ENCODE data around the gene MUC13. TPM values are rescaled to one million over a fixed set of nuclear protein-coding genes. Genes with fewer than 3 reads are reported as not detected.

Gene MUC13
- total RNA-seq, 4 donors from 2014 or later: 0.46 TPM; not detected in 3

GRCh38 chr3:124882816-124883747 is 51.5 kb downstream of the MUC13 start:
- Histone ChIP-seq H3K36me3 (peaks cover 0 to 6% (median 0%) of the 10 kb centered on the region in 4 donors), H3K27ac (replicated peaks in 1 of 4) (no peak overlapping the region), H3K27me3 (no peaks in the 10 kb centered on the region), H3K4me3 (no peak overlapping the region), H3K4me1 (peaks cover 53 to 67% (median 60%) of the 10 kb centered on the region in 4 donors), H3K9me3 (no peaks in the 10 kb centered on the region)
- no peak for TF ChIP-seq CTCF (IDR thresholded peaks at IDR 0.05)
- no peak for TF ChIP-seq POLR2AphosphoS5 (IDR thresholded peaks at IDR 0.05)
- TF ChIP-seq POLR2A (IDR thresholded peaks at IDR 0.05; ENCODE audit: low read depth): no peak
- TF ChIP-seq EP300 (IDR thresholded peaks at IDR 0.05): no peak
- DNase-seq (ENCODE audit: extremely low spot score): no peak
- WGBS: 84% methylated on average over 13 of the region's 13 CpGs
- intact Hi-C loops (cut with DNase I): no loop called here

GRCh38 chr3:124881976-124882697 is 52.4 kb downstream of the MUC13 start:
- peaks cover 61 to 68% (median 62%) of the 10 kb centered on the region in 4 donors for H3K4me1 ChIP-seq
- H3K4me3 ChIP-seq: no peak overlapping the region
- H3K36me3 ChIP-seq: peaks cover 0 to 6% (median 0%) of the 10 kb centered on the region in 4 donors
- TF ChIP-seq POLR2A (IDR thresholded peaks at IDR 0.05; ENCODE audit: low read depth) (no peak), CTCF (IDR thresholded peaks at IDR 0.05) (no peak), EP300 (IDR thresholded peaks at IDR 0.05) (no peak), POLR2AphosphoS5 (IDR thresholded peaks at IDR 0.05) (no peak)
- no peaks in the 10 kb centered on the region for H3K27me3 ChIP-seq
- no peak for DNase-seq (ENCODE audit: extremely low spot score)
- no peak overlapping the region for H3K27ac ChIP-seq (replicated peaks in 1 of 4)
- H3K9me3 ChIP-seq: no peaks in the 10 kb centered on the region
- intact Hi-C loops (cut with DNase I): no loop called here
- 88% methylated on average over 11 of the region's 11 CpGs for WGBS

DNA sequence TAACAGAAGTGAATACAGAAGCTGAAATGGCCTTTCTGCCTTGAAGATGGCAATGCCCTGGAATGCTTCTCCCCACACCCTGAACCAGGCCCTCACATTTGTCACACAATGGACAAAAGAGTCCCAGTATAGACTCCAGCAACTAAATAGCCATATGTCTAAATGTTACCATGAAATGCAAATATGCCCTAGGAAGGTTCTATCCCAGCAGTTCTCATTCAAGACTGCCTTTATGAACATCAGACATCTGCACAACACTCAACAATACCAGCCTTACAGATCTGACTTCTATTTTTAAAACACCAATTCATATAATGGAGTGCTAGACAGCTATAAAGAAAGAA is 55.2 kb downstream of the MUC13 start:
- no peak overlapping the region for H3K4me3 ChIP-seq
- peaks cover 52 to 70% (median 60%) of the 10 kb centered on the region in 4 donors for H3K4me1 ChIP-seq
- H3K27ac ChIP-seq (replicated peaks in 1 of 4): peak overlapping the region; percentile 73 to 82 (median 76)
- H3K36me3 ChIP-seq: peaks cover 0 to 6% (median 0%) of the 10 kb centered on the region in 4 donors
- no peak for TF ChIP-seq POLR2A (IDR thresholded peaks at IDR 0.05; ENCODE audit: low read depth)
- no peak for TF ChIP-seq CTCF (IDR thresholded peaks at IDR 0.05)
- TF ChIP-seq EP300 (IDR thresholded peaks at IDR 0.05): no peak
- TF ChIP-seq POLR2AphosphoS5 (IDR thresholded peaks at IDR 0.05): no peak
- no peaks in the 10 kb centered on the region for H3K9me3 ChIP-seq
- H3K27me3 ChIP-seq: no peaks in the 10 kb centered on the region
- DNase-seq (ENCODE audit: extremely low spot score): no peak
- intact Hi-C loops (cut with DNase I): no loop called here

DNA sequence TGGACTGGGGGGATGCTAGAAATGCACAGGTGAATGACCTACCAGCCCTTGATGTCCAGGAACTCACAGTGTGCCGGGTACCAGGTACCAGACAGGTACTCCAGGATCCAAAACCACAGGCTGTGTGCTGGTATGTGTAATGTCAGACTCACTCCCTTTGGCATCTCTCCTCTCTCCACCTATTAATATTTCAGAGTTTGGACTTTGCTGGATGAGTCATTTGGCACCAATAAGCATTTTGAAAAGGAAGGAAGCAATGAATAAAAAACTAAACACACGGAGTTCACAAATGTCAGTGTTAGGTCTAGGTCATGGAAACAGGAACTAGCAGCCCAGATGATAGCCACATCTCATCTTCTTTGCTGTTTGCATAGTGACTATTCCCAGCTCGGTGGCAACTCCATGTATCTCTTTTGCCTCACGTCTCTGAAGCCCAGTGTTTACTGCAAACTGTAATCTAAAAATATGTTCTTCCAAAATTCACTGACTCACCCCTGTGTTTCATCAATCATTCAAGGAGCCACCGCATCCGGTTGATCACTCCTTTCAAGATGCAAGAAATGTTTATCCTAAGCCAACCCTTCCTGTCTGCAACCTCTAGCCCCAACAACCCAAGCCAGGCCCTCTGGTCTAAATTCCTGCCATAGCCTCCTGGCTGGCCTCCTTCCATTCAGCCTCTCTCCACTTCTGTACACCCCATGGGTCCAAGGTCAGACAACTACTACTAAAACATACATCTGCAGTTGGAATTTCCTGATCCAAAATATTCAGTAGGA is 55.8 kb downstream of the MUC13 start:
- no peaks in the 10 kb centered on the region for H3K27me3 ChIP-seq
- no peaks in the 10 kb centered on the region for H3K9me3 ChIP-seq
- no peak overlapping the region for H3K4me3 ChIP-seq
- 10% methylated on average over 6 of the region's 6 CpGs for WGBS
- peaks cover 0 to 5% (median 0%) of the 10 kb centered on the region in 4 donors for H3K36me3 ChIP-seq
- intact Hi-C loops (cut with DNase I): no loop called here
- DNase-seq (ENCODE audit: extremely low spot score): peak; percentile 94
- peak overlapping the region; percentile 73 to 82 (median 76) for H3K27ac ChIP-seq (replicated peaks in 1 of 4)
- peaks cover 48 to 69% (median 55%) of the 10 kb centered on the region in 4 donors for H3K4me1 ChIP-seq
- peak; percentile 50 to 83 for TF ChIP-seq POLR2AphosphoS5 (IDR thresholded peaks at IDR 0.05)
- TF ChIP-seq POLR2A (IDR thresholded peaks at IDR 0.05; ENCODE audit: low read depth): no peak
- TF ChIP-seq EP300 (IDR thresholded peaks at IDR 0.05): no peak
- no peak for TF ChIP-seq CTCF (IDR thresholded peaks at IDR 0.05)

Data from esophagus muscularis mucosa (tissue), 4 donors.